ENCODE data around the gene GSE1. TPM values are rescaled to one million over a fixed set of nuclear protein-coding genes. Genes with fewer than 3 reads are reported as not detected.

Gene GSE1
- total RNA-seq, result 80.8 TPM

GRCh38 chr16:85612801-85613603, at the start of gene GSE1:
GSE1 (plus strand) TSS chr16:85613322; CDS start chr16:85613392, 70 bp downstream.
- no peaks in the 10 kb centered on the region for H3K27me3 ChIP-seq
- no peaks in the 10 kb centered on the region for H3K9me3 ChIP-seq
- peak within 1 kb of the TSS; percentile 68 to 78 for H3K4me3 ChIP-seq
- TF ChIP-seq POLR2A (IDR thresholded peaks at IDR 0.05) (no peak), POLR2AphosphoS5 (IDR thresholded peaks at IDR 0.05; ENCODE audit: insufficient read depth in 1 of 2, low read depth in 1 of 2) (peak in 1 of 2 donors; percentile 52), CTCF (IDR thresholded peaks at IDR 0.05) (no peak)
- no peaks in the 10 kb centered on the region for H3K36me3 ChIP-seq
- intact Hi-C loops (cut with DNase I), result loop anchor here (5.0 to 10.0 kb wide), 2 partner anchors 56 to 288 kb away; no protein-coding TSS in a partner anchor
- peaks cover 81% of the 10 kb centered on the region for H3K4me1 ChIP-seq
- DNase-seq (ENCODE audit: extremely low spot score in 2 of 2), result no peak
- H3K27ac ChIP-seq, result peak within 1 kb of the TSS; percentile 84

GRCh38 chr16:85563515-85564276, 49.4 kb upstream of the GSE1 start:
- TF ChIP-seq POLR2AphosphoS5 (IDR thresholded peaks at IDR 0.05; ENCODE audit: insufficient read depth in 1 of 2, low read depth in 1 of 2), result peak in 1 of 2 donors; percentile 72
- no peak for TF ChIP-seq POLR2A (IDR thresholded peaks at IDR 0.05)
- peak in 1 of 3 experiments; percentile 10 for TF ChIP-seq CTCF (IDR thresholded peaks at IDR 0.05)
- DNase-seq (ENCODE audit: extremely low spot score in 2 of 2), result no peak
- intact Hi-C loops (cut with DNase I), result no loop called here
- Histone ChIP-seq H3K27me3 (no peaks in the 10 kb centered on the region), H3K4me3 (no peak overlapping the region), H3K4me1 (peaks cover 75% of the 10 kb centered on the region), H3K36me3 (no peaks in the 10 kb centered on the region), H3K9me3 (no peaks in the 10 kb centered on the region), H3K27ac (peak overlapping the region; percentile 48)

DNA sequence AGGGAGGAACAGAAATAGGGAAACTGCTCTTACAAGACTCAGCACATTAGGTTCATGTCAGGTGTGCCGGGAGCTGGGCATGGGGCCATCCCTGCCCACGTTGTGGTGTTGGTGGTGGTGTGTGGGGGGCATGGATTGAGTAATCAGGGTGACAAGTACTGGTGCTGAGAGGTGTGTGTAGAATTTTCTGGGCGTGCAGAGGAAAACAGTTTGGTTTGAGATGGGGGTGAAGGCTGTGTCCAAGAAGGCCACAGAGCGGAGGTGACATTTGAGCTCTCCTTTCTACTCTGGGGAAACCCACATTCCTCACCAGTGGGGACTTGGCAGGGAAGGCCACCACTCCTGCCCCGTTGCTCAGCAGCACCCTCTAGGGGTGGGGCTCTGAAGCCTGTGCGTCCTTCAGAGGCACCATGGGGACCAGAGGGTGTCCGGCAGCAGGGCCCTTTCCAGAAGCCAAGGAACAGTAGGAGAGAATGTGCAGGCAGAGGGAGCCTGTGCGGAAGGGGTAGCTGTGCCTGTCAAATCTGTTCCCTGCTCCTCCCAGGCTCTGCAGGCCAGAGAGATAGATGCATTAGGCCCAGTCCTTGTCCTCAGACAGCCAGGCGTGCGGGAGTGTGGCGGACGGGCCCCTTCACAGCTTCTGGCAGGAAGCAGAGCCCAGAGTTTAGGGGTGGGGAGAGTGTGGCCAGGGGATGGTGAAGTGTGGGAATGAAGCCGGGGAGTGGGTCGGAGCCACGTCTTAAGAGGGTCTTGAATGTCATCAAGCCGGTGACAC, 48.7 kb upstream of the GSE1 start:
- no peaks in the 10 kb centered on the region for H3K9me3 ChIP-seq
- H3K36me3 ChIP-seq, result no peaks in the 10 kb centered on the region
- H3K4me3 ChIP-seq, result no peak overlapping the region
- H3K27ac ChIP-seq, result peak overlapping the region; percentile 48
- no peak for DNase-seq (ENCODE audit: extremely low spot score in 2 of 2)
- intact Hi-C loops (cut with DNase I), result no loop called here
- H3K4me1 ChIP-seq, result peaks cover 73% of the 10 kb centered on the region
- H3K27me3 ChIP-seq, result no peaks in the 10 kb centered on the region
- TF ChIP-seq POLR2AphosphoS5 (IDR thresholded peaks at IDR 0.05; ENCODE audit: insufficient read depth in 1 of 2, low read depth in 1 of 2), result no peak
- peak in 1 of 3 experiments; percentile 9 for TF ChIP-seq CTCF (IDR thresholded peaks at IDR 0.05)

GRCh38 chr16:85565340-85565739, 47.8 kb upstream of the GSE1 start:
- H3K27ac ChIP-seq, result no peak overlapping the region
- peaks cover 76% of the 10 kb centered on the region for H3K4me1 ChIP-seq
- TF ChIP-seq POLR2A (IDR thresholded peaks at IDR 0.05), result no peak
- no peak for TF ChIP-seq CTCF (IDR thresholded peaks at IDR 0.05)
- no peak for TF ChIP-seq POLR2AphosphoS5 (IDR thresholded peaks at IDR 0.05; ENCODE audit: insufficient read depth in 1 of 2, low read depth in 1 of 2)
- no peaks in the 10 kb centered on the region for H3K9me3 ChIP-seq
- intact Hi-C loops (cut with DNase I), result no loop called here
- H3K36me3 ChIP-seq, result no peaks in the 10 kb centered on the region
- no peak overlapping the region for H3K4me3 ChIP-seq
- no peaks in the 10 kb centered on the region for H3K27me3 ChIP-seq
- no peak for DNase-seq (ENCODE audit: extremely low spot score in 2 of 2)
